ENCODE measurements around the gene RHBDL2. TPM values are rescaled to one million over a fixed set of nuclear protein-coding genes. Genes with fewer than 3 reads are reported as not detected.

Gene RHBDL2
- total and polyA plus RNA-seq, 2 of the 13 experiments (the other 11 are each of a cell fraction or from before 2014, with no cell fraction given) = 3.3 to 5.4 TPM

DNA sequence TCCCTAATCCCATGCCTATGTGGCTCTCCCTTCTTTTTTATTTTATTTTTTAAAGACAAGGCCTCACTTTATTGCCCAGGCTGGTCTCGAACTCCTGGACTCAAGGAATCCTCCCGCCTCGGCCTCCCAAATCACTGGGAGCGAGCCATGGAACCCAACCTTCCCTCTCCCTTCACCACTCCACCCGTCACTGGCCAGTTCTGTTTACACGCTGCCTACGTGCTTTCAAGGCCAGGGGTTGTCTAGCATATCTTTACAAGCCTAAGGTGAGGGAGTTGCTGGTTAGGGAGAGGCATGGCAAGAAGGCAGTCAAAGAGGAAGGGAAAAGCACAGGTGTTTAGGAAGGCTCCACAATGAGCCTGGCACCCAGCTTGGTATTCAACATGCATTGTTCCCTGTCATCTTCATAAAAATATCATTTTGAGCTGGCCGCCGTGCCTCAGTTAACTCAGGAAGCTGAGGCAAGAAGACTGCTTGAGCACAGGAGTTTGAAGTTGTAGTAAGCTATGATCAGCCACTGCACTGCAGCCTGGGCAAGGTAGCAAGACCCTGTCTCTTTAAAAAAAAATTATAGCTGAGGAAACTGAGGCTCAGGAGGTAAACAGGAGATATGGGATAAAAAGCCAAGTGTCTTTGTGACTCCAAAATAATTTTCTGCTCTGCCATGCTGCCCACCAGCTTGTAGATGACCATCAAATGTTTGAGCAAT lies 1.1 kb downstream of the RHBDL2 start (continued):
- TF ChIP-seq, protein P1, sequence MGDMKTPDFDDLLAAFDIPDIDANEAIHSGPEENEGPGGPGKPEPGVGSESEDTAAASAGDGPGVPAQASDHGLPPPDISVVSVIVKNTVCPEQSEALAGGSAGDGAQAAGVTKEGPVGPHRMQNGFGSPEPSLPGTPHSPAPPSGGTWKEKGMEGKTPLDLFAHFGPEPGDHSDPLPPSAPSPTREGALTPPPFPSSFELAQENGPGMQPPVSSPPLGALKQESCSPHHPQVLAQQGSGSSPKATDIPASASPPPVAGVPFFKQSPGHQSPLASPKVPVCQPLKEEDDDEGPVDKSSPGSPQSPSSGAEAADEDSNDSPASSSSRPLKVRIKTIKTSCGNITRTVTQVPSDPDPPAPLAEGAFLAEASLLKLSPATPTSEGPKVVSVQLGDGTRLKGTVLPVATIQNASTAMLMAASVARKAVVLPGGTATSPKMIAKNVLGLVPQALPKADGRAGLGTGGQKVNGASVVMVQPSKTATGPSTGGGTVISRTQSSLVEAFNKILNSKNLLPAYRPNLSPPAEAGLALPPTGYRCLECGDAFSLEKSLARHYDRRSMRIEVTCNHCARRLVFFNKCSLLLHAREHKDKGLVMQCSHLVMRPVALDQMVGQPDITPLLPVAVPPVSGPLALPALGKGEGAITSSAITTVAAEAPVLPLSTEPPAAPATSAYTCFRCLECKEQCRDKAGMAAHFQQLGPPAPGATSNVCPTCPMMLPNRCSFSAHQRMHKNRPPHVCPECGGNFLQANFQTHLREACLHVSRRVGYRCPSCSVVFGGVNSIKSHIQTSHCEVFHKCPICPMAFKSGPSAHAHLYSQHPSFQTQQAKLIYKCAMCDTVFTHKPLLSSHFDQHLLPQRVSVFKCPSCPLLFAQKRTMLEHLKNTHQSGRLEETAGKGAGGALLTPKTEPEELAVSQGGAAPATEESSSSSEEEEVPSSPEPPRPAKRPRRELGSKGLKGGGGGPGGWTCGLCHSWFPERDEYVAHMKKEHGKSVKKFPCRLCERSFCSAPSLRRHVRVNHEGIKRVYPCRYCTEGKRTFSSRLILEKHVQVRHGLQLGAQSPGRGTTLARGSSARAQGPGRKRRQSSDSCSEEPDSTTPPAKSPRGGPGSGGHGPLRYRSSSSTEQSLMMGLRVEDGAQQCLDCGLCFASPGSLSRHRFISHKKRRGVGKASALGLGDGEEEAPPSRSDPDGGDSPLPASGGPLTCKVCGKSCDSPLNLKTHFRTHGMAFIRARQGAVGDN (CRISPR knock-in tag; IDR thresholded peaks at IDR 0.05) = no peak
- no peak for TF ChIP-seq ZNF782 (CRISPR knock-in tag; IDR thresholded peaks at IDR 0.05; ENCODE audit: borderline replicate concordance)
- TF ChIP-seq KLF13 (CRISPR knock-in tag; IDR thresholded peaks at IDR 0.05) = no peak
- TF ChIP-seq CEBPB (IDR thresholded peaks at IDR 0.05; ENCODE audit: borderline replicate concordance, low read depth, low read length) = no peak
- TF ChIP-seq CHD4 (IDR thresholded peaks at IDR 0.05; ENCODE audit: borderline replicate concordance, low read length) = peak; percentile 42; the same call in 1 of the 2 replicates
- no peak; the same call in 1 of the 2 replicates for TF ChIP-seq ERF (CRISPR knock-in tag; IDR thresholded peaks at IDR 0.05)
- TF ChIP-seq CENPX (CRISPR knock-in tag; IDR thresholded peaks at IDR 0.05) = no peak
- 0 out of 2 replicates have a peak, but pooled peaks have one; percentile 18 for TF ChIP-seq ZFX (CRISPR knock-in tag; IDR thresholded peaks at IDR 0.05; ENCODE audit: low read depth)
- no peak for TF ChIP-seq RNF2 (conservative IDR thresholded peaks at IDR 0.05; ENCODE audit: low read depth)
- TF ChIP-seq KLF16 (CRISPR knock-in tag; IDR thresholded peaks at IDR 0.05) = no peak
- TF ChIP-seq ARNTL (CRISPR knock-in tag; IDR thresholded peaks at IDR 0.05) = no peak
- no peak for TF ChIP-seq ZMYM4 (CRISPR knock-in tag; IDR thresholded peaks at IDR 0.05)
- TF ChIP-seq, protein P2, sequence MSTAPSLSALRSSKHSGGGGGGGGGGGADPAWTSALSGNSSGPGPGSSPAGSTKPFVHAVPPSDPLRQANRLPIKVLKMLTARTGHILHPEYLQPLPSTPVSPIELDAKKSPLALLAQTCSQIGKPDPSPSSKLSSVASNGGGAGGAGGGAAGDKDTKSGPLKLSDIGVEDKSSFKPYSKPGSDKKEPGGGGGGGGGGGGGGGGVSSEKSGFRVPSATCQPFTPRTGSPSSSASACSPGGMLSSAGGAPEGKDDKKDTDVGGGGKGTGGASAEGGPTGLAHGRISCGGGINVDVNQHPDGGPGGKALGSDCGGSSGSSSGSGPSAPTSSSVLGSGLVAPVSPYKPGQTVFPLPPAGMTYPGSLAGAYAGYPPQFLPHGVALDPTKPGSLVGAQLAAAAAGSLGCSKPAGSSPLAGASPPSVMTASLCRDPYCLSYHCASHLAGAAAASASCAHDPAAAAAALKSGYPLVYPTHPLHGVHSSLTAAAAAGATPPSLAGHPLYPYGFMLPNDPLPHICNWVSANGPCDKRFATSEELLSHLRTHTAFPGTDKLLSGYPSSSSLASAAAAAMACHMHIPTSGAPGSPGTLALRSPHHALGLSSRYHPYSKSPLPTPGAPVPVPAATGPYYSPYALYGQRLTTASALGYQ (CRISPR knock-in tag; IDR thresholded peaks at IDR 0.05) = no peak
- 0 out of 2 replicates have a peak, but pooled peaks have one; percentile 30 for TF ChIP-seq NFYB (CRISPR knock-in tag; IDR thresholded peaks at IDR 0.05)
- no peak for TF ChIP-seq RXRB (CRISPR knock-in tag; IDR thresholded peaks at IDR 0.05; ENCODE audit: borderline replicate concordance)
- TF ChIP-seq, protein P3, sequence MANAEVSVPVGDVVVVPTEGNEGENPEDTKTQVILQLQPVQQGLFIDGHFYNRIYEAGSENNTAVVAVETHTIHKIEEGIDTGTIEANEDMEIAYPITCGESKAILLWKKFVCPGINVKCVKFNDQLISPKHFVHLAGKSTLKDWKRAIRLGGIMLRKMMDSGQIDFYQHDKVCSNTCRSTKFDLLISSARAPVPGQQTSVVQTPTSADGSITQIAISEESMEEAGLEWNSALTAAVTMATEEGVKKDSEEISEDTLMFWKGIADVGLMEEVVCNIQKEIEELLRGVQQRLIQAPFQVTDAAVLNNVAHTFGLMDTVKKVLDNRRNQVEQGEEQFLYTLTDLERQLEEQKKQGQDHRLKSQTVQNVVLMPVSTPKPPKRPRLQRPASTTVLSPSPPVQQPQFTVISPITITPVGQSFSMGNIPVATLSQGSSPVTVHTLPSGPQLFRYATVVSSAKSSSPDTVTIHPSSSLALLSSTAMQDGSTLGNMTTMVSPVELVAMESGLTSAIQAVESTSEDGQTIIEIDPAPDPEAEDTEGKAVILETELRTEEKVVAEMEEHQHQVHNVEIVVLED (CRISPR knock-in tag; IDR thresholded peaks at IDR 0.05; ENCODE audit: borderline replicate concordance) = no peak
- no peak for TF ChIP-seq GATAD1 (CRISPR knock-in tag; IDR thresholded peaks at IDR 0.05)
- TF ChIP-seq, protein P4, sequence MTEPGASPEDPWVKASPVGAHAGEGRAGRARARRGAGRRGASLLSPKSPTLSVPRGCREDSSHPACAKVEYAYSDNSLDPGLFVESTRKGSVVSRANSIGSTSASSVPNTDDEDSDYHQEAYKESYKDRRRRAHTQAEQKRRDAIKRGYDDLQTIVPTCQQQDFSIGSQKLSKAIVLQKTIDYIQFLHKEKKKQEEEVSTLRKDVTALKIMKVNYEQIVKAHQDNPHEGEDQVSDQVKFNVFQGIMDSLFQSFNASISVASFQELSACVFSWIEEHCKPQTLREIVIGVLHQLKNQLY (CRISPR knock-in tag; IDR thresholded peaks at IDR 0.05) = no peak
- peak; percentile 99 for TF ChIP-seq ZNF121 (CRISPR knock-in tag; IDR thresholded peaks at IDR 0.05)
- peak; percentile 16 for TF ChIP-seq TEAD3 (CRISPR knock-in tag; optimal IDR thresholded peaks at IDR 0.05; ENCODE audit: borderline replicate concordance)
- no peak for TF ChIP-seq MED8 (CRISPR knock-in tag; IDR thresholded peaks at IDR 0.05; ENCODE audit: insufficient replicate concordance)
